Gastrocnemius medialis (tissue), 4 donors: ENCODE results near the gene MRGPRX1. TPM values are rescaled to one million over a fixed set of nuclear protein-coding genes. Genes with fewer than 3 reads are reported as not detected.
"Not testable (repeated sequence)": the region's sequence is repeated elsewhere in the genome, so short reads cannot be mapped to it uniquely, and the experiment has no call there.

Experiments
- ATAC-seq, 2 donors: fragments of 150-250 bp; one replicate each; pipeline ENCODE4 v1.9.1; 2016
- DNase-seq, 2 donors: peaks; one replicate each; pipeline ENCODE4 v3.0.0-alpha.2; 2019
- H3K27ac ChIP-seq, 4 donors: fragments of 200-600 bp; sonication (generic); 1 replicate in 1 of 4; 2 replicates in 3 of 4; pipeline ENCODE4 v1.5.1; 2016 to 2018; ENCODE audit warnings: mild to moderate bottlenecking in 2 of 4, moderate library complexity in 1 of 4
- H3K27me3 ChIP-seq, 3 donors: fragments of 200-600 bp; sonication (generic) in 2 of 3; 1 replicate in 1 of 3; 2 replicates in 2 of 3; pipeline versions ENCODE4 v1.5.1 to v1.6.0; 2016 to 2019; ENCODE audit warnings: mild to moderate bottlenecking in 1 of 3, moderate library complexity in 1 of 3
- H3K36me3 ChIP-seq, 2 donors: fragments of 200-600 bp; sonication (generic) in 1 of 2; one replicate each; pipeline ENCODE4 v1.5.1; 2017 to 2018
- H3K4me1 ChIP-seq, 2 donors: fragments of 200-600 bp; sonication (generic) in 1 of 2; one replicate each; pipeline ENCODE4 v1.5.1; 2016 to 2017; ENCODE audit warnings: mild to moderate bottlenecking in 2 of 2
- H3K4me3 ChIP-seq, 4 donors: fragments of 200-600 bp; sonication (generic) in 3 of 4; 1 replicate in 1 of 4; 2 replicates in 3 of 4; pipeline ENCODE4 v1.5.1; 2016 to 2019; ENCODE audit warnings: mild to moderate bottlenecking in 2 of 4
- H3K9me3 ChIP-seq, 3 donors: fragments of 200-600 bp; sonication (generic) in 2 of 3; 1 replicate in 1 of 3; 2 replicates in 2 of 3; pipeline ENCODE4 v1.5.1; 2016 to 2019
- CTCF ChIP-seq, 5 experiments: fragments of 450-650 bp in 3 of 5; fragments of 200-600 bp in 2 of 5; sonication (generic) in 2 of 5; IDR thresholded peaks in 4 of 5; conservative IDR thresholded peaks in 1 of 5; 1 replicate in 4 of 5; 2 replicates in 1 of 5; pipeline ENCODE4 v1.5.1; 2016 to 2019; ENCODE audit warnings: antibody characterized with exemption in 5 of 5, mild to moderate bottlenecking in 3 of 5, moderate library complexity in 3 of 5
- POLR2A ChIP-seq, 2 donors: fragments of 450-650 bp; IDR thresholded peaks; one replicate each; pipeline ENCODE4 v1.6.1; 2017; ENCODE audit warnings: antibody characterized with exemption in 2 of 2, mild to moderate bottlenecking in 2 of 2, moderate library complexity in 2 of 2
- in situ Hi-C, 4 donors: fragments of 200-750 bp; cut with MboI; loops; one replicate each; pipeline versions ENCODE4 v1.15.0 to v1.8.0; 2017; ENCODE audit warnings: low sequenced_read_pairs in 4 of 4
- intact Hi-C: fragments of 100-400 bp; cut with DNase I; formaldehyde crosslinking; loops from one replicate; pipeline ENCODE4 v1.15.1; 2023; ENCODE audit warnings: low total_unique reads
- total RNA-seq, 4 donors: library from RNA; depleted of rRNA; stranded (reverse); fragments of >200 nt; gene quantifications; one replicate each; pipeline versions ENCODE4 v1.1.0 to v1.2.3, GENCODE V29; 2016

The MRGPRX1 gene
- total RNA-seq, 4 donors from 2014 or later, result not detected

DNA sequence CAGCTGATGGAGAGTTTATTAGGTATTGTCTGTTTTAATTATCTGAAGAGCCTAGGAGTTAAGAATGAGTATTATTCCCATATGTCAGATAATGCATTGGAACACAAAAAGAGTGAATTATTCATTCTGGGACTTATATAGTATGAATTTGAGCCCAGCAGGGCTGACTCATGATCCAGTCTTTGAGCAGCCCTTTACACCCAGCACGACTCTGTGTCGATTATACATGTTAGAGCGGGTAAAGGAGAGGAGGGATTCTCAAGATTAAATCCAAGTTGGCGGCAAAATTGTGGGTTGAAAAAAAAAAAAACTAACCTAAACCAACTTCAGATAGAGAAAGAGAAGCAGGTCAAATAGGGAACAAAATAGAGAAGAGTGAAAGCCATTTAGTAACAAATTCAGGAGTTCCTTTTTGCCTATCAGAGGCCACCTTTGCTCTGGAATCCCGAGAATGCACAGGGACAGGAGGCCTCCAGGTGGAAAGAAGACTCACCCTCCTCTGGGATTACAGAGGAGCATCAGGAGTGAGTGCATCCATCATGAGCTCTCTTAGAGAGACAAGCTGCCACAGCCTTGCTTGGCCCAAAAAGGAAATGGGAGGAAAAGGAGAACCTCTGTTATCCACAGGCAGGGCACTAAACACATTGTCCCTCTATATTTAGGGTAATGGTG lies 3.1 kb downstream of the MRGPRX1 start:
- Histone ChIP-seq H3K27ac (no peak overlapping the region), H3K27me3 (no peaks in the 10 kb centered on the region), H3K4me1 (no peaks in the 10 kb centered on the region), H3K9me3 (no peaks in the 10 kb centered on the region), H3K36me3 (no peaks in the 10 kb centered on the region), H3K4me3 (no peak overlapping the region)
- in situ Hi-C loops (no loop called here), intact Hi-C loops (no loop called here)
- TF ChIP-seq POLR2A (IDR thresholded peaks at IDR 0.05), result no peak
- no peak for TF ChIP-seq CTCF (IDR thresholded peaks at IDR 0.05 in 4 of 5, conservative IDR thresholded peaks at IDR 0.05 in 1 of 5)
- DNase-seq (no peak), ATAC-seq (no peak)

- in situ Hi-C loops, result no loop called here
- Histone ChIP-seq H3K4me3 (no peak overlapping the region), H3K27ac (no peak overlapping the region), H3K9me3 (no peaks in the 10 kb centered on the region), H3K27me3 (no peaks in the 10 kb centered on the region), H3K36me3 (no peaks in the 10 kb centered on the region), H3K4me1 (no peaks in the 10 kb centered on the region)
- ATAC-seq, result no peak
- no peak for DNase-seq
- intact Hi-C loops, result no loop called here
- TF ChIP-seq POLR2A (IDR thresholded peaks at IDR 0.05) (no peak), CTCF (IDR thresholded peaks at IDR 0.05 in 4 of 5, conservative IDR thresholded peaks at IDR 0.05 in 1 of 5) (no peak)
Measured at GRCh38 chr11:18934195-18934814, 4.9 kb downstream of the MRGPRX1 start.

GRCh38 chr11:18927550-18928322 lies 11.5 kb downstream of the MRGPRX1 start:
- intact Hi-C loops, result no loop called here
- Histone ChIP-seq H3K27ac (no peak overlapping the region), H3K4me1 (no peaks in the 10 kb centered on the region), H3K4me3 (no peak overlapping the region), H3K9me3 (no peaks in the 10 kb centered on the region), H3K36me3 (no peaks in the 10 kb centered on the region), H3K27me3 (no peaks in the 10 kb centered on the region)
- ATAC-seq (no peak), DNase-seq (no peak)
- in situ Hi-C loops, result no loop called here
- TF ChIP-seq POLR2A (IDR thresholded peaks at IDR 0.05), result no peak
- TF ChIP-seq CTCF (IDR thresholded peaks at IDR 0.05 in 4 of 5, conservative IDR thresholded peaks at IDR 0.05 in 1 of 5), result no peak

- H3K4me3 ChIP-seq, in situ Hi-C loops, intact Hi-C loops, H3K27me3 ChIP-seq, H3K9me3 ChIP-seq, H3K36me3 ChIP-seq, H3K4me1 ChIP-seq, DNase-seq, H3K27ac ChIP-seq, ATAC-seq: not testable (repeated sequence)
Measured at GRCh38 chr11:18925426-18925825, 13.8 kb downstream of the MRGPRX1 start.

DNA sequence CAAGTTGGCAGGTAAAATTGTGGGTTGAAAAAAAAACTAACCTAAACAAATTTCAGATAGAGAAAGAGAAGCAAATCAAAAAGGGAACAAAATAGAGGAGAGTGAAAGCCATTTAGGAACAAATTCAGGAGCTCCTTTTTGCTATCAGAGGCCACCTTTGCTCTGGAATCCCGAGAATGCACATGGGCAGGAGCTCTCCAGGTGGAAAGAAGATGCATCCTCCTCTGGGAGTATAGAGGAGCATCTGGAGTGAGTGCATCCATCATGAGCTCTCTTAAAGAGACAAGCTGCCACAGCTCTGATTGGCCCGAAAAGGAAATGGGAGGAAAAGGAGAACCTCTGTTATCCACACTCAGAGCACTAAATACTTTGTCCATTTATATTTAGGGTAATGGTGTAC lies 26.3 kb downstream of the MRGPRX1 start:
- TF ChIP-seq POLR2A (IDR thresholded peaks at IDR 0.05) (no peak), CTCF (IDR thresholded peaks at IDR 0.05 in 4 of 5, conservative IDR thresholded peaks at IDR 0.05 in 1 of 5) (no peak)
- ATAC-seq (no peak), DNase-seq (no peak)
- no peak overlapping the region for H3K4me3 ChIP-seq
- intact Hi-C loops, result no loop called here
- H3K27ac ChIP-seq, result no peak overlapping the region
- H3K36me3 ChIP-seq, result no peaks in the 10 kb centered on the region
- no peaks in the 10 kb centered on the region for H3K9me3 ChIP-seq
- H3K27me3 ChIP-seq, result no peaks in the 10 kb centered on the region
- in situ Hi-C loops, result no loop called here
- no peaks in the 10 kb centered on the region for H3K4me1 ChIP-seq
